T1000 (cell line): ENCODE results near the gene SASH1.

Experiments
- DNase-seq: peaks from one replicate; lab custom pipeline; 2025; ENCODE audit warnings: mixed read lengths; lab: John Stamatoyannopoulos, UW

SASH1 gene

DNA sequence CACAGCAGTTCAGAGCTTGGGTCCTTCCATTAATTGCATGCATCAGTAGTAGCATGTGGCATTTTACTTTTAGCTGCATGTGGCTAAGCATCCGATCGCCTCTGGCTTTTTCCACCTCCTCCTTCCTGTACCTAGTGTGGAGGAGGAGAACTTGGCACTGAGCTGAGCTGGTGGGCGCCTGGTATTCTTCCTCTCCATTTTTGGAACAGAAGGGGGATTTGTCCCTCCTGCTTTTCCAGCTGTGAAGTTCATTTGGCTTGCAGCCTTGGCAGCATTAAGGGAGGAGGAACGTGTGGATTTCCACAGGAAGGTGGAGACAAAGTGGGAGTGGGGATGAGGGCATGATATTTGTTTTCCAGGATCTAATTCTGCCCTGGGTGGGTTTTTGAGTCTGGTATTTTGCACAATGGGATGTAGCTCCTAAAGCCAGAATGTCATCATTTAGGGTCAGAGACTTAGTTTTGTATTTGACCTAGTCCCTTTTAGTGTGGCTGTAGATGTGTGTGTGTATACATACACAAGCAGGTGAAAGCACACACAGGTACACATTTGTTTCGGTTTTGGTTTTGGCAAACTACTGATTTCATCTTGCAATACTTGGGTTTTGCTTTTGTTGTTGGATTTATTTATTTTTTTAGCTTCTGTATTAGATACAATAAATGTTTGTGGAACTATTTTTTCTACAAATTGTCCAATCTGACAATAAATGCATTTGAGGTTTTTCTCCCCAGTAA is 90.0 kb downstream of the SASH1 start:
- no peak for DNase-seq

DNA sequence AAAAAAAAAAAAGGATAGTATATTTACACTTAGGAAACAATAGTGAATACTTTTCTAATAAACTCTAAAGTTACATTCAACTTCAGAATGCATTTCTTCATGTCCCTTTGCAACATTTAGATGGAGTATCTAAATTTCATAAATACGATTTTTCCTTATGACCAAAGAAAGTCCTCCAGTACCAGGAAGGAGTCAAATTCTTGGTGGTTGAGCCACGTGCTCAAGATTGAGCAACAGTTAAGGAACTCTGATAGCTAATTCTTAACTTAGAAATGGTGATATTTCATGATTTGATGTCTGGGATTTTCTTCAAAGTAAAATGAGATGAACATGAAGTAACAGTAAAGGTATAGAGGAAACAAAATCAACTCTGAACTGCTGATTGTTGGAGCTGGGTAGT is 92.7 kb downstream of the SASH1 start:
- DNase-seq = no peak

- DNase-seq = no peak
These were observed 93.8 kb downstream of the SASH1 start for GRCh38 chr6:148436466-148436865.

- no peak for DNase-seq
These were observed 96.0 kb downstream of the SASH1 start for GRCh38 chr6:148438632-148439031.

DNA sequence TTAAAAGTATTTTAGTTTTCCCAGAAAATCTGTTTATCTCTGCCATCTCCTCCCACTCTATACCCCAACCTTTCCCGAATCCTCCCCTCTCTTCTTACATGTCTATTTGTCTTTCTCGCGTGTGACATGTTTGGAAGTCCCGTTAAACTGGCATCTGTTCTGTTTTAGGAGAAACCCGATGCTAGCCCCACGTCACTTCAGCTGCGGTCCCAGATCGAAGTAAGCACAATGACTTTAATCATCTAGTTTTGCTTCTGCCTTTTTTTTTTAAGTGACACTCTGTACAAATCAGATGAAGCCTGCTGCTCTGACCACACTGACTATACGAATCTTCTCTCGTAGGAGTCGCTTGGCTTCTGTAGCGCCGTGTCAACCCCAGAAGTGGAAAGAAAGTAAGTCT is 97.4 kb downstream of the SASH1 start:
- DNase-seq = no peak

DNA sequence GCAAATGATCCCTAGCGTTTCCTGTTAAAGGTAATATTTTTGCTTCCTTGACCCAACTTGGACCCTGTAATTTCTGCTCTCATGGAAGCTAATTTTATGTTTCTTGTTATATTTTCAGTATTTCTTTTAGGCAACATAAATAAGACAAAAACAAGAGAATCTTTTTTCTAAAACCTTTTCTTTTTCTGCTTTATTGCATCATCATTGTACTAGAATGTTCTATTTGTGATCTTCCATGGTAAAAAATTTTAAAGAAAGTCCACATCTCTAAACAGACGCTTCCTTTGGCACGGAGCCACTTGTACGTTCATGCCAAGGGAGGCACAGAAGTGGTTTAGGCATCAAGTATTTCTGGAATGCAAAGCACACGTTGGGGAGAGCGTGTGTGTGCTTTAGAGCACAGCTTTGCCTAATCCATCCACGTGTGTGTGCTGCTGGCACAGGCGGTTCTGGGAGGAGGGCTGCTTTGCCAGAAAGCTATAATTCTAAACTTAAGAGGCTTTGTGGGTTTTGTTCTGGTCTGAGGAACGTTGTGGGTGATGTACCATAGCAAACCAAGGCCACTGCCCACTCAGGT is 98.3 kb downstream of the SASH1 start:
- peak; percentile 64 for DNase-seq

DNA sequence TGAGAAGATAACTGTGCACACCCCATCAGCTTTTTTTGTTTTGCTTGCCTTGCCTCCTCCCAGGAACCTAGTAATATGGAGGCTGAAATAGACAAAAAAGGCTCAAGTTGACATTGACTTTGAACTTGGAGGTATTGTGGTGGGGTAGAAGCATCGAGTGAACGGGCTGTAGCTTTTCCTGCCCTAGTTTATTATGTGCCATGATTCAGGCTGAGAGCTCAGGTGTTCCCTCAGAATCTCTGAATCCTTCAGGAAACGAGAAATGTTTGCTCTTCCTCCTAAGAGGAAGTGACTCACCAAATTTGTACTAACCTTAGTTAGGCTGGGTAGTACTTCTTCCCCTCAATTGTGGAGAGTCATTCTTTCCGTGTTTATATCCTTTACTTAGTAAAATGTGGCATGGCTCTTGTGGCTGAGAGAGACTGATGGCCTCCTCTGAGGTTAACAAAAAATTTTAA is 98.8 kb downstream of the SASH1 start:
- DNase-seq = no peak

DNA sequence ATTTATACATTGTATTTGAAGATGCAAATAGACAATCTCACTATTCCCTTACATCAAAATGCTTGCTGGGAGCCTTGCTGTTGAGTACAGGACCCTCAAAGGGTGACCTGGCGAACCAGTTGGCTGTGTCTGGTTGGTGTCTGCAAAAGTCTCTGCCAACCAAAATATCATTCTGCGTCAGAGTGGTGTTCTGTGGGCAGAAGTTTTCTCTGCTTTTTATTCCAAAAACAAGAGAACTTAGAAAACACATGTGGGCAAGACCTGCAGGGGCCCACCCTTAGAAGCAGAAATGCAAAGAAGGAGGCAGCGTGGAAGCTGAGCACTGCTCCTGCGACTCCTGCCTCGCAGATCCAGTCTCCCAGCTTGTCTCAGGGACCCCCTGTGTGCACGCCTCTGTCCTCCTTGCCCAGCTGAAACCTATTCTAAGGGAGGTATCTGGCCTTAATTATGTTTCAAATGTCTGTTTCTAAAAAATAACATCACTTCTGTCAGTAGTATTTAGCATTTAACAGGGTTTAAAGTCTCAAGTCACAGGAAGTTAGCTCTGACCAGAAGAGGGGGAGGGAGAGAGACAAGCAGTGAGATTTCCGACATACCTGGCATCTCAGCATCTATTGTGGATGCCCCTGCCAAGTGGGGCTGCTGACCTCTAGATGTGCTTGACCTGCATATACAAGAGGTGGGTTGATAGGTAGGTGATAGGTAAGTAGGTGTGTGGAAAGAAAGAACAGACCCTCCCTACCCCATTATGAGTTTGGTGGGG is 101.3 kb downstream of the SASH1 start:
- DNase-seq = no peak

DNA sequence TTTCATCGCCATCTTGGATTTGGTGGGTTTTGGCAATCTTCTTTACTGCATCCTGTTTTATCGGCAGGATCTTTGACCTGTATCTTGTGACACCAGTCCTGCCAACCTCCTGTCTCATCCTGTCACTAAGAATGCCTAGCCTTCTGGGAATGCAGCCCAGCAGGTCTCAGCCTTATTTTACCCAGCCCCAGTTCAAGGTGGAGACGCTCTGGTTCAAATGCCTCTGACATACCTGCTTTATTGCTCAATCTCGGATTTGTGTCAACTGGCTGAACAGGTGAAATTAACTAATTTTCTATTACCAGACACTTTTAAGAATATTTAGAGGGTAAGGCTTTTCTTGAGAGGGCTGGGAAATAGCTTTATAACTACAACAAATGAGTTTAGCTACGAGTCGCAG is 102.5 kb downstream of the SASH1 start:
- DNase-seq = no peak

GRCh38 chr6:148445620-148446019 is 103.0 kb downstream of the SASH1 start:
- no peak for DNase-seq

DNA sequence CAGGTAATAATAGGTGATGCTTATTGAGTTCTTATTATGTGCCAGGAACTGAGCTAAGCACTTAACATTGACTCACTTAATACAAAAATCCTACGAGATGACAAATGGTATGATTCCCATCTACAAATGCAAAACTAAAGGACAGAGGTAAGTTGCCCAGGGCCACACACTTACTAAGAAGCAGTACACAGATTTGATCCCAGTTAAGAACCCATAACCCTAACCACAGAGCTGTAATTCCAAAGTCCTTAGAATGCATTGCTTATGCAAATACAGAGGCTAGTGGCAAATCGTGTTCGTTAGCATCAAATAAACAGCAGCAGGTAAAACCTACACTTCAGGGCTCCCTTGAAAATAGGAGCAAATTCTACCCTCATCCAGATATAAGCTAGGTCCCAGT is 104.0 kb downstream of the SASH1 start:
- no peak for DNase-seq

- no peak for DNase-seq
These were observed 105.0 kb downstream of the SASH1 start for GRCh38 chr6:148447521-148448230.

GRCh38 chr6:148448369-148449012 is 105.9 kb downstream of the SASH1 start:
- DNase-seq = no peak

GRCh38 chr6:148450866-148451265 is 108.2 kb downstream of the SASH1 start:
- no peak for DNase-seq

DNA sequence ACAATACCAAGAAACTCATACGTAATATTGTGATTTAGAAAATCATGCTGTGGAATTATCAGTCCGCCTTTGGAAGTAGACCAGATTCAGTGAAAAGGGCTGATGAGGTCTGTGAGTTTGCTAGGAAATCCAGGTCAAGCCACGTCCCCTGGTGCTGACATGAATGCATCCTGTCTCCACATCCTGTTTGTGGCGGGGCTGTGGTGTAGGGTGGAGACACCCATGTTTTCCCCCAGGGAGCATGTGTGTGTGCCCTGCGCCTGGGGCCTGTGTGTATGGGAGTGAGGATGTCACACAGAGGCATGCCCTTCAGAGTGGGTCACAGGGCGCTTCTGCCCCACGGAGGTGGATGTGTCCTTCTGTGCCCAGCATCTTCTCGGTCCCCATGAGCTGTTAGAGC is 109.1 kb downstream of the SASH1 start:
- no peak for DNase-seq

- no peak for DNase-seq
These were observed 110.2 kb downstream of the SASH1 start for GRCh38 chr6:148452876-148453275.

GRCh38 chr6:148453906-148454305 is 111.3 kb downstream of the SASH1 start:
- DNase-seq = no peak

- DNase-seq = no peak
These were observed 112.6 kb downstream of the SASH1 start for GRCh38 chr6:148455225-148455624.

DNA sequence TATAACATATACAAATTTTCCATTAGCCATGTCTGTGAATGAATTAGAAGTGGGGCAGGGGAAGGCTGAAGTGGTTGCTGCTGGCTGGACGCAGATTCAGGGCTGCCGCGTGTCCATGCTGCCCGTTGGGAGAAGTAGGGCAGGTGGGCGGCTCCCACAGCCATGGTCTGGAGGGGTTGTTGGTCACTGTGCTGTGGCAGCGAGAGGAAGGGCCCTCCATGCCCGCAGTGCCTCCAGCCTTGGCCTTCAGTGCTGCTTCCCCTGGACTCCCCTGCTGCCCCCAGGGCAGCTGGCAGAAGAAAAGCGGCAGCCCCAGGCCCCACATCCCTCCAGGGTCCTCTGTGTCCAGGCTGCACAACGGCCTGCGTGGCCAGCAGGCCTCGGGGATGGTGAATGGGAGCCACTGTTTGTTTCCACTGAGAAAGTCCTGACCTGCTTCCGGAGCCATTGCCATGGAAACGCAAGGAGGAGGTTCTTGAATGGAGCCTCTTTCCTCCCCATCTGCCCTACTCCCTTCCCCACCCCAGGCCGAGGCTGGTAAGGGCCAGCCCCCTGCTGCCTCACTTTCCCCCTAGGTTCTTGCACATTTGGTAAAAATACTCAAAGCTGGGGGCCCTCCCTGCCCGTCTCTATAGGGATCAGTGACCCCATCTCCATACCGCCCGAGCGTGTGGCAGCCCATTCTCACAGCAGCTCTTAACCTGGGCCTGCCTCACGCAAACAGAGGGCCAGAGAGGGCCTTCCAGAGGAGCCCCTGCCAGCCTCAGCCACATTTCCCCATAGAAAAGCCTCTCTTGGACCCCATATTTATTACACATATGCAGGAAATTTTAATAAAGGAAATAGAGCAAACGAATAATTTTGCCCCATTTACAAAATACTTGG is 113.3 kb downstream of the SASH1 start:
- DNase-seq = no peak

GRCh38 chr6:148457137-148457842 is 114.7 kb downstream of the SASH1 start:
- no peak for DNase-seq
